ENCODE results near the gene EPHX1. TPM values are rescaled to one million over a fixed set of nuclear protein-coding genes. Genes with fewer than 3 reads are reported as not detected.
A peak's percentile ranks its signal among the peaks of the same experiment; 100 is the strongest.

EPHX1 gene
- total and polyA plus RNA-seq, 2 experiments from 2014 or later = 16.6 to 18.2 TPM

- Histone ChIP-seq H3K9me2 (ENCODE audit: insufficient read depth) (no peaks in the 10 kb centered on the region), H3K4me1 (ENCODE audit: insufficient read depth) (no peaks in the 10 kb centered on the region), H3K27ac (no peak overlapping the region), H4K20me1 (ENCODE audit: insufficient read depth) (no peaks in the 10 kb centered on the region), H3F3A (ENCODE audit: insufficient read depth) (no peaks in the 10 kb centered on the region), H2AFZ (no peak overlapping the region), H3K4me3 (no peak overlapping the region), H3K36me3 (ENCODE audit: low read depth) (no peaks in the 10 kb centered on the region), H3K27me3 (replicated peaks; ENCODE audit: insufficient read depth) (no peaks in the 10 kb centered on the region), H3K9me3 (ENCODE audit: low read depth) (no peaks in the 10 kb centered on the region), H3K9ac (no peak overlapping the region), H3K79me2 (ENCODE audit: insufficient read depth) (no peaks in the 10 kb centered on the region), H3K4me2 (ENCODE audit: unreplicated experiment) (no peak overlapping the region)
- TF ChIP-seq EZH2 (IDR thresholded peaks at IDR 0.05; ENCODE audit: insufficient read depth, poor library complexity, severe bottlenecking) (no peak), EZH2phosphoT487 (IDR thresholded peaks at IDR 0.05; ENCODE audit: insufficient read depth, low read depth) (no peak)
- in situ Hi-C loops (cut with MboI) = no loop called here
- no peak for DNase-seq
- 83 to 89% methylated on average over 20 of the region's 20 CpGs for WGBS, 2 experiments (ENCODE audit: low coverage in 1 of 2, low lambda C conversion rate in 2 of 2, missing lambda C conversion rate in 2 of 2)
Observed at GRCh38 chr1:225846331-225847310, 36.7 kb downstream of the EPHX1 start.

GRCh38 chr1:225847610-225848009 lies 37.7 kb downstream of the EPHX1 start:
- TF ChIP-seq EZH2 (IDR thresholded peaks at IDR 0.05; ENCODE audit: insufficient read depth, poor library complexity, severe bottlenecking) (no peak), EZH2phosphoT487 (IDR thresholded peaks at IDR 0.05; ENCODE audit: insufficient read depth, low read depth) (no peak)
- Histone ChIP-seq H3K9ac (no peak overlapping the region), H3F3A (ENCODE audit: insufficient read depth) (no peaks in the 10 kb centered on the region), H4K20me1 (ENCODE audit: insufficient read depth) (no peaks in the 10 kb centered on the region), H3K9me2 (ENCODE audit: insufficient read depth) (no peaks in the 10 kb centered on the region), H3K4me3 (no peak overlapping the region), H2AFZ (no peak overlapping the region), H3K36me3 (ENCODE audit: low read depth) (no peaks in the 10 kb centered on the region), H3K79me2 (ENCODE audit: insufficient read depth) (no peaks in the 10 kb centered on the region), H3K4me1 (ENCODE audit: insufficient read depth) (no peaks in the 10 kb centered on the region), H3K4me2 (ENCODE audit: unreplicated experiment) (no peak overlapping the region), H3K9me3 (ENCODE audit: low read depth) (no peaks in the 10 kb centered on the region), H3K27ac (no peak overlapping the region), H3K27me3 (replicated peaks; ENCODE audit: insufficient read depth) (no peaks in the 10 kb centered on the region)
- in situ Hi-C loops (cut with MboI) = no loop called here
- WGBS, 2 experiments (ENCODE audit: low coverage in 1 of 2, low lambda C conversion rate in 2 of 2, missing lambda C conversion rate in 2 of 2) = 71 to 76% methylated on average over 4 of the region's 4 CpGs
- DNase-seq = no peak

- peak; percentile 19 for DNase-seq
- in situ Hi-C loops (cut with MboI) = no loop called here
- H3K79me2 ChIP-seq (ENCODE audit: insufficient read depth) = no peaks in the 10 kb centered on the region
- H3K9ac ChIP-seq = no peak overlapping the region
- H3F3A ChIP-seq (ENCODE audit: insufficient read depth) = no peaks in the 10 kb centered on the region
- no peaks in the 10 kb centered on the region for H3K9me3 ChIP-seq (ENCODE audit: low read depth)
- no peaks in the 10 kb centered on the region for H4K20me1 ChIP-seq (ENCODE audit: insufficient read depth)
- H3K27me3 ChIP-seq (replicated peaks; ENCODE audit: insufficient read depth) = no peaks in the 10 kb centered on the region
- H3K9me2 ChIP-seq (ENCODE audit: insufficient read depth) = no peaks in the 10 kb centered on the region
- no peak overlapping the region for H2AFZ ChIP-seq
- H3K4me3 ChIP-seq = no peak overlapping the region
- TF ChIP-seq EZH2phosphoT487 (IDR thresholded peaks at IDR 0.05; ENCODE audit: insufficient read depth, low read depth) (no peak), EZH2 (IDR thresholded peaks at IDR 0.05; ENCODE audit: insufficient read depth, poor library complexity, severe bottlenecking) (no peak)
- H3K4me1 ChIP-seq (ENCODE audit: insufficient read depth) = no peaks in the 10 kb centered on the region
- H3K4me2 ChIP-seq (ENCODE audit: unreplicated experiment) = no peak overlapping the region
- H3K36me3 ChIP-seq (ENCODE audit: low read depth) = no peaks in the 10 kb centered on the region
- no peak overlapping the region for H3K27ac ChIP-seq
- 68 to 71% methylated on average over 15 to 16 of the region's 16 CpGs for whole genome bisulfite sequencing, 2 experiments (ENCODE audit: low coverage in 1 of 2, low lambda C conversion rate in 2 of 2, missing lambda C conversion rate in 2 of 2)
Observed at GRCh38 chr1:225848030-225848955, 38.4 kb downstream of the EPHX1 start.

DNA sequence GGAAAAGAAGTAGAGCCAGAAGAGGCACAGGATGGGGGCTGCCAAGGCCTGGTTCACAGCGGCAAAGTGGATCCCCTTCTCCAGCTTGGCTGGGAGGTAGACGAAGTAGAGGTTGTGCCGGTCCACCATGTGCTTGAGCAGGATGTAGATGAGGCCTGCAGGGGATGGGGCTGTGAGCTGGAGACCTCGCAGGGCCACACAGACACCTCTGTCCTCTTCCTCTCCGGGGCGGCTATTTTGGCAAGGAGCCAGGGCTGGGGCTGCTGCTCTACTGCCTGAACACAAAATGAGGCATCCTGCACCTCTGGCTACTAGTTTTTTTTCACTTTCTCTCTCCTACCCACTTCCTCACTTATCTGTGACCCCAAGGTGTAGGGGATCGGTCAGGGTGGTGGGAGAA lies 40.0 kb downstream of the EPHX1 start:
- no peaks in the 10 kb centered on the region for H3K9me3 ChIP-seq (ENCODE audit: low read depth)
- H3K4me1 ChIP-seq (ENCODE audit: insufficient read depth) = no peaks in the 10 kb centered on the region
- no peaks in the 10 kb centered on the region for H3K9me2 ChIP-seq (ENCODE audit: insufficient read depth)
- DNase-seq = no peak
- in situ Hi-C loops (cut with MboI) = loop anchor here (10.0 kb wide), 1 partner anchor 125 kb away; no protein-coding TSS in a partner anchor
- no peaks in the 10 kb centered on the region for H3K27me3 ChIP-seq (replicated peaks; ENCODE audit: insufficient read depth)
- no peak overlapping the region for H2AFZ ChIP-seq
- H3K36me3 ChIP-seq (ENCODE audit: low read depth) = 0 out of 2 replicates have a peak, but pooled peaks cover 1% of the 10 kb centered on the region
- no peak overlapping the region for H3K4me3 ChIP-seq
- no peak for TF ChIP-seq EZH2 (IDR thresholded peaks at IDR 0.05; ENCODE audit: insufficient read depth, poor library complexity, severe bottlenecking)
- TF ChIP-seq EZH2phosphoT487 (IDR thresholded peaks at IDR 0.05; ENCODE audit: insufficient read depth, low read depth) = no peak
- H3K9ac ChIP-seq = no peak overlapping the region
- H3F3A ChIP-seq (ENCODE audit: insufficient read depth) = no peaks in the 10 kb centered on the region
- H4K20me1 ChIP-seq (ENCODE audit: insufficient read depth) = no peaks in the 10 kb centered on the region
- H3K79me2 ChIP-seq (ENCODE audit: insufficient read depth) = no peaks in the 10 kb centered on the region
- WGBS, 2 experiments (ENCODE audit: low coverage in 1 of 2, low lambda C conversion rate in 2 of 2, missing lambda C conversion rate in 2 of 2) = 72 to 78% methylated on average over 7 of the region's 7 CpGs
- no peak overlapping the region for H3K4me2 ChIP-seq (ENCODE audit: unreplicated experiment)
- H3K27ac ChIP-seq = no peak overlapping the region
